ENCODE data around the gene PMAIP1.

PMAIP1 gene

DNA sequence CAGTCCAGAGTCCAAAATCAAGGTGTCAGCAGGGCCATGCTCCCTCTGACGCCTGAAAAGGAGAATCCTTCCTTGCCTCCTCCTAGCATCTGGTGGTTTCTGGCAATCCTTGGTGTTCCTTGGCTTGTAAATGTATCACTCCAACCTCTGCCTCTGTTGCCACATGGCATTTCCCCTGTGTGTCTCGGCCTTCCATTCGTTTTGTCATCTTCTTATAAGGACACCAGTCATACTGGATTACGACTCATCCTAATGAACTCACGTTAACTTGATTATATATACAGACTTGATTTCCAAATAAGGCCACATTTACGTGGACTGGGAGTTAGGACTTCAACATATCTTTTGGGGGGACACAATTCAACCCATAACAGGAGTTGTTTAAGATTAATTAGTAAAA, 15.8 kb downstream of the PMAIP1 start:
- DNase-seq: no peak

DNA sequence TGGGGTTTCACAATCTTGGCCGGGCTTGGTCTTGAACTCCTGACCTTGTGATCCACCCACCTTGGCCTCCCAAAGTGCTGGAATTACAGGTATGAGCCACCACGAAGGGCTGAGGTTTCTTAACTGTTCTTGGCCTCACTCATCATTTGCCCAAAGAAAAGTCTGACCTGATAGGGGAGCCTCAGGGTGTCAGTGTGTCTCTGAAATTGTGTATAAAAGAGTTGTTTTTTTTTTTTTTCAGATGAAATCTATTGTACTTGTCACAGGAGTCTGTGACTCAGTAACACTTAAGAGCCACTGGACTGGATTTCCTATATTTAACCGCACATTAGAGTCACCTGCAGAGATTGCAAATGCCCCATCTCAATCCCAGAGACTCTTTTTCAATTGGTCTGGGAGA, 16.9 kb downstream of the PMAIP1 start:
- no peak for DNase-seq

DNA sequence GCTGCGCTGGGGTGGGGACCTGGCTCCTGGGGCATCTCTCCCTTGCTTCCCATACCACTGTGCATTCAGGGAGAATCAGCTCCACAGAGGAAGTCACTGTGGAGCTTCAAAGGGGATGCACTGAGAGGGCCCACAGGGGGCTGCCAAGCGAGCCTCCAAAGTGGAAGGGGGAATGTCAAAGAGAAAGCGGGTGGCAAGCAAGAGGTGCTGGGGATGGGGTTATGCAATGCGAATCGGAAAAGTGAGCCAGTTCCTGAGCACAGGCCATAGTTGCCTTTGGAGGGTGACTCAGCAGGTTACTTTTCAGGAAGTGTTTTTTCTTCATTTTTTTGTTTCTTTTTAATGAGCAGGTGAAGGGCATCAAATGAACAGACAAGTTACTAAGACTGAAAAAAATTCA, 17.6 kb downstream of the PMAIP1 start:
- no peak for DNase-seq

DNA sequence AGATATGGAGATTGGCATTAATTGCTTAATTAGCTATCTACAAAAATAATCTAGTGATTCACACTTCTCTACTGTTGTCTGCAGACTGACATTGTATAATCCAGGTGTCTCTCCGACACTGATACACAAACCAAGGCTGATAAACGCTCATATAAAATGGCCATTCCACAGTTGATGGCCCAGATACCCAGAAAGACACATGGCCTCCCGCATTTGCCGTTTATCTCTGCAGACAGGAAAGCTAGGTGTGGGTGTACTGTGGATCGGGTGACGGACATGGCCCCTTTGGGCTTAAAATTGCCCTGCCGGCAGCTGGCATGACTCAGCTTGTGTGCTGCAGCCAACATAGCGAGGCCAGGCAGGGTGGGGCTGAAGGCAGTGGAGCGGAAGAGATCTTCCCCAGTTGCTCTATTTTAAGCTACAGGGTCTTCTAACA, 18.5 kb downstream of the PMAIP1 start:
- DNase-seq: peak; percentile 22

DNA sequence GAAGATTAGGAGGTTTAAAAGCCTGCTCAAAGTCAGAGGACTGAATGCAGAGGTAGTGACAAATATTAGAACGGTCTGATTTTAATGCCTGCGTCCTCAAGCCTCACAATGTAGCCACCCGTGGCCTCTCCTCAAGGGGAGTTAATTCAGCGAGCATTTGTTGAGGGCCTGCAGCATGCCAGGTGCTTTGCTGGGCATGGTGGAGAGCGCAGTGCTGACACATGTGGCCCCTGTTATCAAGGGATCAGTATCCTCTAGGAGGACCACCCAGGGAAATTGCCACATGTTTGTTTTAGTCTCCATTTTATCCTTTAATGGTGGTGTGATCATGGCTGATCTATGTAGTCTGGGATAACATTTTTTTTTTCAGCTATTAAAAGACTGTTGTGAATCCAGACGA, 19.2 kb downstream of the PMAIP1 start:
- no peak for DNase-seq

DNA sequence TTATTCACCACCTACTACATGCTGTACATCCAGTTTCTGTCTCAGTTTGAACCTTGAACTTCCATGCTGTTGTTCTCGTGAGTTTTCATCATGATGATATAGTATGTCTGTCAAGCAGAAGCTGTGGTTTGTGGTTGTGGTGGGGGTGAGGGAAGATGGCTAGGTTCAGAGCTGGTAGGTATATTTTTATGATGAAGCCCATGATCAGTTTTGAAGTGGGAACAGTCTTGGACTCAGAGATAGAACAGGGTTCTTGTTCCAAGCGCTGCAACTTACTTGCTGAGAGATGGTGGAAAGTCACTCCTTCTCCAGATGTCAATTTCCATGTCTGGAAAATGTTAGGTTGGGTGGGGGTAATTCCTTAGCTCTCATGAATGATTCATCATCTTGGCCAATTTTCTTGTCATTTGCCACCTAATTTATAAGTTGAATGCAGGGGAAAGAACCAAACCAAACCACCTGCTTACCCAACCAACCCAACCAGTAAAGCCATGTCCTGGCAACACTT, 21.6 kb downstream of the PMAIP1 start:
- DNase-seq: no peak

DNA sequence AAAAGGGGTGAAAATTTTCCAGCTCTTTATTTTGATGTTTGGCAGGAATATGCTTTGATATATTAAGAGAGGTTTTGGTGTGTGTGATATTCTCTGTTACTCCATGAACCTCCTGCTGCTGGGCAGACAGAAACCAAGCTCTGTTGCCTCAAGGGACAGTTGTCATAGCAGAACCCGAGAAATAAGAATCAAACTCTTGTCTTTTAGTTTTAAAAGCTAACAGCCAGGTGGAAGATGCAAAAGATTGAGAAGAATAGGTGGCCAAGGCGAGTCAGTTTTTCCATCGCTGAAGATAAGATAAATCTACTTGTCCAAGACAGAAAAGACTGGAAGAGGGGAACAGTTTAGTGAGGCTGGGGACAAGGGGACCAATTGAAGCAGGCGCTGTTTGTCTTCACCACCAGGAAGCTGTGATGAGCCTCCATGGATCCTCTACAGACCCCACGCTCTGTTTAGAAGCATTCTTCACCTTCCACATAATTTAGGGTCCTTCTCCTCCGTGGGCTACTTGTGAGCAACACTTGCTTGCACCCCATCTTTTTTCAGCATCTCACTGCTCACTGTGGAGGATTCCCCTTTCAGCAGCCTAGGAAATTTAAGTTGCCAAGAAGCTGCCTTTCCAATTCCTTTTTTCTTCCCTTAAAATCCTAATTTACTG, 23.9 kb downstream of the PMAIP1 start:
- no peak for DNase-seq

DNA sequence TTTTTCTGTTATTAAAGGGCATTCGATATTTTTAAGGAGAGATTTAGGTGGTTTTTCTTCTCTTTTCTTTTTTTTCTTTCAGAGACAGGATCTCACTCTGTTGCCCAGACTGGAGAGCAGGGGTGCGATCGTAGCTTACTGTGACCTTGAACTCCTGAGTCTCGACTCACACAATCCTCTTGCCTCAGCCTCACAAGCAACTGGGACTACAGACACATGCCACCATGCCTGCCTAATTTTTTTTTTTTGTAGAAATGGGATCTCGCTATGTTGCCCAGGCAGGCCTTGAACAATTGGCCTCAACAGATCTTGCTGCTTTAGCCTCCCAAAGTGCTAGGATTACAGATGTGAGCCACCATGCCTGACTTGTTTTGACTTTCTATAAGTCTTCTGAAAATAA, 26.3 kb downstream of the PMAIP1 start:
- DNase-seq: no peak

DNA sequence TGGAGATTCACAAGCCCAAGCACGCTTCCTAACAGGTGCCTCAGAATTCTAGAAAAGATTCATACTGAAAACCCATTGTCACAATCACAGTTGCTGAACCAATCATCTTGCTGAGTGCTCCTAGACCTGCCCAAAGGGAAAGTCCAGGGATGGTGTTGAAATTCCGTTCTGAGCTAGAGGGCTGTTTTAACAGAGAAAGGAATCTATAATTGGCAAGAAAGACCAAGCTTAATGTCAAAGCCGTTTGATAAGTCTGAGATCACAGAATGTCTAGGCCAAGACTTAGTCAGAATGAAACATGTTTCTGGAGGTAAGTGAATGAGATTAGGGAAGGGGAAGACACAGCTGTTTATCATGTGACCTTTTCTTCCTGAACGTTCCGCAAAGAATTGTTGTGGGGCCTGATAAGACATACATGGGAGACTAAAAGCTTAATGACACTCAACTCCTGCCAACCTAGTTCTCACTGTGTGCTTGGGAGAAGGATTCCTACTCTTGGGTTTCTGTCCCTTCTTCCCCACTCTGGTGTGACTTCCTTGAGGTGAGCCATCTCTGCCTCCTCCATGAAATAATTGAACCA, 27.5 kb downstream of the PMAIP1 start:
- no peak for DNase-seq

DNA sequence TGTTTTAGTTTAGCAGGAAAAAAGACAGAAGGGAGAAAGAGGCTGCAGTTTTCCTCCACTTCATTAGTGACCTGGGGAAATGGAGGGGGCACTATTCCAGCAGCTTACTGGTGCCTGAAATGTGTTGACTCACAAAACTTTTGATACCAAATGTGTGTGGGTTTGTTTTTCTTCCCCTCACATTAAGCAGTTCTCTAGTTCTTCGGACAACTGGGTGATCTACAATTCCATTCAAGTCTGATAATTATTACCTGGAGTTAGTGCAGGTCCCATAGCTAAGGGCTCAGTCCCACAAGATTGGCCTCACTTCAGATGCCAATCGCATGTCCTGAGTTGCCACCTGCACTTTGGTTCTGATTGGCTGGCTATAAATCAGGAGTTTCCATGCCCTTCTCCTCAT, 28.4 kb downstream of the PMAIP1 start:
- no peak for DNase-seq

DNA sequence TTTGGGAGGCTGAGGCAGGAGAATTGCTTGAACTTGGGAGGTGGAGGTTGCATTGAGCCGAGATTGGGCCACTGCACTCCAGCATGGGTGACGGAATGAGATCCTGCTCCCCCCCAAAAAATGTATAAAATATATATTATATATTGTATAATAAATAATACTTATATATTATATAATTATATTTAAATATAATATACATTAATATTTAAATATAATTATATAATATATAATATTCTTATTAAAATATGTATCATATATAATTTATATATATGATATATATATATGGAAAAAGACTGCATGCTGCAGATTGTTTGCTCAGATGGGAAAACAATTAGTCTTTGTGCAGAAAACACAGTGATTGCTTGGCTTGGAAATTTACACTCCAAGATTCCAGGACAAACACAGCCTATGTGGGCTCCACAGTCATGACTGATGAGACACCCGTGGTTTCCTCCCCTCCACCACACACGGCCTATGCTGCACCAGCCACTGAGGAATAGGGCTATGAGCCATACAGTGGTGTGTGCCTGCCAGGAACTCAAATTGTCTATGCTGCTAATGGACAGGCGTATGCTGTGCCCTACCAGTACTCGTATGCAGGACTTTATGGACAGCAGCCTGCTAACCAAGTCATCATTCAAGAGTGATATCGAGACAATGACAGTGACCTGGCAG, 30.0 kb downstream of the PMAIP1 start:
- DNase-seq: no peak

DNA sequence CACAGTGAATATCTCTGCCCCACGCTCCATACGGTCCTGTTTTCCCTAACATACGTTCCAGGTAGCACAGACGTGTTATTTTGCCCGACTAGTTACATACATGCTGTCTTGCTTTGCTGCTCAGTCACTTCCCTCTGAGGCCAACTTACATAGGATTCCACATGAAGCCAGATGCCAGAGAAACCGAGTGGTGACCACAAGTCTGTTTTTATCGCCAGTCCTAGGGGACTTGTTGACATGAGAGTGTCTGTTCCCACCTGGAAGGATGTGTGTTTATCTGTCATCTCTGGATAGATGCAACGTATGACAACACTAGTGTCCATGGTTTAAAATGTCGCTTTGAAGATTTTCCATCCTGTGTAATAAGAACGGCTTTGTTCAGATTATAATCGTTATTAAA, 32.6 kb downstream of the PMAIP1 start:
- DNase-seq: no peak

DNA sequence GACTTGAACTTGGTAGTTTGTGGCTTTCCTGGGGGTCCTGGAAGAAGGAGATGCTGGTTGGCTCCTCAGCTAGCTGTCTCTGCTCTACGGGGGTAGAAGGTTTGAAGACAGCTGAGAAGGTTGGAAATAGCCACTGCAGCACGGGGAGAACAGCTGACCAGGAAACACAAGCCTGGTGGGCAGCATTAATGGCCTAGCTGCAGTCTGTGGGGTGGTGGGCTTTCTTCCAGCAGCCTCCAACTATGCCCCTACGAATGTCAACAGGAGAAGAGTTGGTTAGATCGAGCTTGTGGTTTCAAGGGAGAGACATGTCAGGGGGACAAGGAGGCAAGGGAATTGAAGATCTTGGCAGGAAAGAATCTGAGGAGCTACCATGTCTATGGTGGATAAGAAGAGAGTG, 38.9 kb downstream of the PMAIP1 start:
- DNase-seq: no peak

DNA sequence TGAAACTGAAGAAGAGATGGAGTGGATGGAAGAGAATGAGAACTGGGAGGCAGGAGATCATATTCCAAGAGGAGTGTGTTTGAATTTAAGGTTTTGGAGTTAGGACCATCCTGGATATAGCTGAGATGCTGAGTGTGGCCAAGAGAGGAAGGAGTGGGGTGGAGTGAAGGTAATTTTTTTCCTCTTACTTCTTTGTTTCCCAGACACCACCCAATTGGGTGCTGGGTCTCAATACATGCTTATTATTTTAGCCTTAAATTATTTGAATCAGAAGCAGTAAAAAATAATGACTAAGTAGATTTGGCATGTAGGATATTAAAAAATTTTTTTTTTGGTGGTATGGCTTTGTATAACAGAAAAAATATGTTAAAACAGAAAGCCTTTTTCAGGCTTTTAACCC, 39.3 kb downstream of the PMAIP1 start:
- no peak for DNase-seq

DNA sequence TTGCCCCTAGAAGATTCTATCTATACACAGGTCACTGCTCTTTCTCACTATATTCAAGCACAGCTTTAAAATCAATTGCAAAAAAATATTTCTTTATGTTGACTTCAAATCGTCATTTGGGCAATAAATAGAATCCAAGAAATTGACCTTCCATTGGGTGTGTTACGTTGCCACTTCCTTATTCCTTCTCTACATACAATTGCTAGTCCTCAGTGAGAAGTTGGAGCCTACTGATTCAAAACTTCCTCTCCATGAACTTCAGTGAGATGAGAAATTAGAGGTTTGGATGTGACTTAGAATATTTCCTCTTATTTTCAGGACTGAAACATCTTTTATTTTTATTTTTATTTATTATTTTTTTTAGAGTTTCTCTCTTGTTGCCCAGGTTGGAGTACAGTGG, 40.3 kb downstream of the PMAIP1 start:
- no peak for DNase-seq

DNA sequence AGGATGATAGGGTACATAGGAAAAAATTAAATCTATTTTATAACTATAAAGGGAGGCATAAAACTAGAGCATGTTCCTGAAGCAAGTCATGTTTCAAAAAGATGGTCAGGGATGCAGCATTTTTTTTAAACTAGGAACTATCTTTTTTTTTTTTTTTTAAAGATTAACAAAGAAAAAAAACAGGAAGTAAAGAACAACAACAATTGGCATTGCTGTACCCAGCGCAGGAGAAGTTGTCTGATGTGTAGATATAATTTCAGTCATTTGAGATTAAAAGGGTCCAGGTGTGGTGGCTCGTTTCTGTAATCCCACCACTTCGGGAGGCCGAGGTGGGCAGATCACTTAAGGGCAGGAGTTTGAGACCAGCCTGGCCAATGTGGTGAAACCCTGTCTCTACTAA, 41.5 kb downstream of the PMAIP1 start:
- no peak for DNase-seq

DNA sequence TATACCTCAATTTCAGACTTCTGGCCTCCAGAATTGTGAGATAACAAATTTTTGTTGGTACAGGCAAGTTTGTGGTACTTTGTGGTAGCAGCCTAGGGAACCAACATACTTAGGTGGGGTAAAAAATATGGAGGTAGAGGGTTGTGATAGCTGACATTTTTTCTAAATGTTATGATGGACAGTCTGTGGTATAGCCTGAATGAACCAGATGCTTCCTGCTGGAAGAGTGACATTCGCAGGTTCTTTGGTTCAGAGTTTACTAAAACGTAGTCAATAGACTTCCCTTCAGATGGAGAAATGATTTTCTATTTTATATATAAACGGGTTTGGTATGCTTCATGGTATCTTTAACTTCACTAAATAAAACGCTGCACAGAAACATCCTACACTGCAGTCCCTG, 42.8 kb downstream of the PMAIP1 start:
- no peak for DNase-seq

DNA sequence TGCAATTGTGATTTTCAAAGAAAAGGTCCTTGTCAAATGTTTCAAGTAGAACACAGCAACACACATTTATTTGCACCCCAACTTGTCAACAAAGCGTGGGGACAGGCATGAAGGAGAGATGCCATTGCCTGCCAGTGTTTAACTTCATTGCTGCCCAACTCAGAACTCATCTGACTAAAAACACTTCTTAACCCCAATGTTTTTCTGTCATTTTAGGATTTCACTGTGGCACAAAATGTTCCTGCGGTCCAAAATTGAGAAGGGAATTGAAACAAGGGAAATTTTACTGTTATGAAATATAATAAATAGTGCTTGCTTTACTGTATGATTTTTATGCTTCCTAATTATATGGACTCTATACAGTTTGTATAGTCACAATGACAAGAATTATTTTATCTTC, 45.7 kb downstream of the PMAIP1 start:
- no peak for DNase-seq

DNA sequence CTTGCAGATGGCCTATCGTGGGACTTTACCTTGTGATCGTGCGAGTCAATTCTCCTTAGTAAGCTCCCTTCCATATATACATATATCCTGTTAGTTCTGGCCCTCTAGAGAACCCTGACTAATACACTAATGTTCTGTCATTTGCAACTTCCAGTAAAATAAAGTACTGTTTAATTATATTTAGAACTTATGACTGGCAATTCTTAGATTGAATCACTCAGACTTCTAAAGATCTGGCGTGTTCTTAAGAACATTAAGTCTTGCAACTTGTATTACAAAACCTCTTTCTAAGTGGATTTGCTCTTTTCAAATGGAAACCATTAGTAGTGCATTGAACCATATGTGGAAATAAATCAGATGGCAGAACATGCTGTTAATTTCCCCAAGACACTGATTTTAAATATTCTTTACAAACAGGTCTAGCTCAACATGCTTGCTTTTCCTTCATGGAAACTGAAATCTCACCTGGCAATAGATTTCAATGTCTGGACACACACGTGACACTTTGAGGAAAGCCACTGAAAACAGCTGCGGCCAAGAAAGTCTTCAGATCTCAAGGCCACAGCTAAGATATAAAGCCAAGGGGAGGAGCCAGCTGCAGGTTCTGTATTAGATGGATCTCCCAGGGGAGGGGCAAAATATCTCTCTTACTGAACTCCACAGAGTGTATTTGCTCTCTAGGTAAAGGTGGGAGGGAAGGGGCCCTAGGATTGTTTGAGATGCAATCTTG, 50.6 kb downstream of the PMAIP1 start:
- no peak for DNase-seq

DNA sequence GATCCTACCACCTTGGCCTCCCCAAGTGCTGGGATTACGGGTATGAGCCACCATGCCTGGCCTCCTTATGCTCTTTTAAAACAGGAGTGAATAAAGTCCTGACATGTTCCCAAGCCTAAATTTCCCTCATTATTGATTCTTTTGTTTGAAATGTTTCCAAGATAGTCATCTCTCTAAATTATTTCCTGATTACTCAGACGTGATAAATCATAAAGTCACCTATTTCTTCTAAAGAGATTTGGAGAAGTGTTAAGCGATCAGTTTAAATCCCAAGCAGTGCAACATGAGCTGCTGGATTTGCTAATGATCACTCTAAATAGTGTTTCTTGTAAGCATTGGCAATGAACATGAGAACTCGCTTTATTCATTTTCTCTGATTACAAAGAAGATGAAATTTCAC, 51.8 kb downstream of the PMAIP1 start:
- no peak for DNase-seq

DNA sequence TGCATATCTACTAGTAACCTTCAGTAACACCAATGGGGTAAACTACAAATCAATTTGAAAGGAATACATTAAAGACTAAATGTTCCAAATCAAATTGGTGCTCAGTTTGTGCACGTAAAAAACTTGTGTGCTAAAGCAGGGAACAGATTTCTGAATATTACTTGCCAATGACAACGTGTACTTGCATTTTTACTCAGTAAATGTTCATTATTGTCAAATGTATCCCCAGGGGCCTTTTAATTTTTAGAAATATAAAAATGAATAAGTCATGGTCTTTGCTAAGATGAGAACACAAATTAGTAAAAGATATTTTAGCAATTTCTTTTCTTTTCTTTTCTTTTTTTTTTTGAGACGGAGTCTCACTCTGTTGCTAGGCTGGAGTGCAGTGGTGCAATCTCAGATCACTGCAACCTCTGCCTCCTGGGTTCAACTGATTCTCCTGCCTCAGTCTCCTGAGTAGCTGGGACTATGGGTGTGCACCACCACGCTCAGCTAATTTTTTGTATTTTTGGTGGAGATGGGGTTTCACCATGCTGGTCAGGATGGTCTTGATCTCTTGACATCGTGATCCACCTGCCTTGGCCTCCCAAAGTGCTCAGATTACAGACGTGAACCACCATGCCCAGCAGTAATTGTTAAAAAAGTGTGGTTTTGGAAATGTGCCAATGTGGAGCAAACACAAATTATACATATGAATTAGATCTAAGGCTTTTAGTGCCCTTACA, 52.6 kb downstream of the PMAIP1 start:
- DNase-seq: no peak
